Measurements from ENCODE around the gene UGT1A9. TPM values are rescaled to one million over a fixed set of nuclear protein-coding genes. Genes with fewer than 3 reads are reported as not detected.
A peak's percentile ranks its signal among the peaks of the same experiment; 100 is the strongest.

UGT1A9 gene
- total and polyA plus RNA-seq, 2 of the 13 experiments (the other 11 are each of a cell fraction or from before 2014, with no cell fraction given): 0.07 TPM; not detected in 1

GRCh38 chr2:233639860-233640259 lies 31.8 kb upstream of the UGT1A9 start:
- no peak for FAIRE-seq
- Histone ChIP-seq H3K9ac (ENCODE audit: insufficient read depth, low read depth, low read length) (no peak overlapping the region), H3K79me2 (ENCODE audit: insufficient read depth, low read length) (no peaks in the 10 kb centered on the region), H4K20me1 (ENCODE audit: insufficient read depth, low read length) (no peaks in the 10 kb centered on the region), H3K4me3 (replicated peaks in 1 of 3; ENCODE audit: insufficient read depth in 1 of 3, low read depth in 2 of 3, low read length in 3 of 3) (no peak overlapping the region), H2AFZ (ENCODE audit: low read length) (no peak overlapping the region), H3K27ac (ENCODE audit: extremely low read length, insufficient read depth, low read length) (no peak overlapping the region), H3K9me3 (ENCODE audit: low read length) (0 out of 2 replicates have a peak, but pooled peaks cover 4% of the 10 kb centered on the region), H3K27me3 (ENCODE audit: control insufficient read depth in 1 of 2, insufficient read depth in 2 of 2, low read length in 2 of 2) (peaks cover 0 to 9% of the 10 kb centered on the region in 2 experiments; a peak in 2 of 5 replicates), H3K4me2 (ENCODE audit: low read depth, low read length) (no peak overlapping the region), H3K36me3 (replicated peaks in 1 of 2; ENCODE audit: control insufficient read depth in 1 of 2, insufficient read depth in 2 of 2, low read length in 2 of 2) (no peaks in the 10 kb centered on the region), H3K4me1 (ENCODE audit: insufficient read depth, low read length) (no peaks in the 10 kb centered on the region)
- in situ Hi-C loops (cut with HindIII; ENCODE audit: extremely low pct_ligation_motif_present, low pct_unique_long_range_greater_than_20kb) (no loop called here), intact Hi-C loops (cut with micrococcal nuclease; ENCODE audit: unreplicated experiment) (no loop called here)
- ChIA-PET CTCF (ENCODE audit: low intra/inter-chr PET ratio, low total read pairs) (no interaction called here), POLR2A (no interaction called here)
- no TSS peak for BruUV-seq (replicated peaks)
- TF ChIP-seq ZNF713 (CRISPR knock-in tag; IDR thresholded peaks at IDR 0.05) (no peak), TCF7 (IDR thresholded peaks at IDR 0.05; ENCODE audit: low read depth) (no peak), ZBTB43 (CRISPR knock-in tag; conservative IDR thresholded peaks at IDR 0.05) (no peak), ZNF562 (CRISPR knock-in tag; IDR thresholded peaks at IDR 0.05; ENCODE audit: borderline replicate concordance) (no peak), ZNF24 (IDR thresholded peaks at IDR 0.05) (no peak)
- DNase-seq (ENCODE audit: low spot score): no peak
- ATAC-seq: no peak

GRCh38 chr2:233643128-233643527 lies 28.6 kb upstream of the UGT1A9 start:
- Histone ChIP-seq H3K4me2 (ENCODE audit: low read depth, low read length) (no peak overlapping the region), H4K20me1 (ENCODE audit: insufficient read depth, low read length) (no peaks in the 10 kb centered on the region), H3K27me3 (ENCODE audit: control insufficient read depth in 1 of 2, insufficient read depth in 2 of 2, low read length in 2 of 2) (no peaks in the 10 kb centered on the region), H2AFZ (ENCODE audit: low read length) (no peak overlapping the region), H3K27ac (ENCODE audit: extremely low read length, insufficient read depth, low read length) (no peak overlapping the region), H3K4me1 (ENCODE audit: insufficient read depth, low read length) (no peaks in the 10 kb centered on the region), H3K4me3 (replicated peaks in 1 of 3; ENCODE audit: insufficient read depth in 1 of 3, low read depth in 2 of 3, low read length in 3 of 3) (no peak overlapping the region), H3K9me3 (ENCODE audit: low read length) (peaks cover 27% of the 10 kb centered on the region), H3K79me2 (ENCODE audit: insufficient read depth, low read length) (no peaks in the 10 kb centered on the region), H3K9ac (ENCODE audit: insufficient read depth, low read depth, low read length) (no peak overlapping the region), H3K36me3 (replicated peaks in 1 of 2; ENCODE audit: control insufficient read depth in 1 of 2, insufficient read depth in 2 of 2, low read length in 2 of 2) (no peaks in the 10 kb centered on the region)
- TF ChIP-seq ZNF367 (CRISPR knock-in tag; IDR thresholded peaks at IDR 0.05; ENCODE audit: borderline replicate concordance): 0 out of 2 replicates have a peak, but pooled peaks have one; percentile 38
- peak; percentile 37 for TF ChIP-seq CTCF (CRISPR knock-in tag; IDR thresholded peaks at IDR 0.05)
- TF ChIP-seq STAG1 (CRISPR knock-in tag; IDR thresholded peaks at IDR 0.05): peak; percentile 58
- TF ChIP-seq RAD21 (CRISPR knock-in tag; IDR thresholded peaks at IDR 0.05): peak; percentile 11; the same call in 1 of the 2 replicates
- TF ChIP-seq SPEN (CRISPR knock-in tag; IDR thresholded peaks at IDR 0.05; ENCODE audit: low read depth): no peak
- TF ChIP-seq CBX1 (IDR thresholded peaks at IDR 0.05; ENCODE audit: low read depth): no peak
- WGBS (ENCODE audit: low lambda C conversion rate): 43% methylated on average over 1 of the region's 1 CpG
- no peak for FAIRE-seq
- no TSS peak for BruUV-seq (replicated peaks)
- peak; percentile 36 for DNase-seq (ENCODE audit: low spot score)
- peak; percentile 96 for ATAC-seq
- POLR2A ChIA-PET: no interaction called here
- intact Hi-C loops (cut with micrococcal nuclease; ENCODE audit: unreplicated experiment) (no loop called here), in situ Hi-C loops (cut with HindIII; ENCODE audit: extremely low pct_ligation_motif_present, low pct_unique_long_range_greater_than_20kb) (no loop called here)
- CTCF ChIA-PET (ENCODE audit: low intra/inter-chr PET ratio, low total read pairs): no interaction called here
